Adrenal gland (tissue), 12 donors: ENCODE data around the gene LRP1. TPM values are rescaled to one million over a fixed set of nuclear protein-coding genes. Genes with fewer than 3 reads are reported as not detected.

Source experiments
- DNase-seq, 7 donors: peaks; one replicate each; pipeline ENCODE4 v3.0.0-alpha.2; 2019 to 2020
- H3K27ac ChIP-seq, 5 donors: fragments of 200-600 bp; sonication (generic) in 4 of 5; 1 replicate in 3 of 5; 2 replicates in 2 of 5; pipeline versions ENCODE4 v1.5.1 to v1.8.0; 2016 to 2020; ENCODE audit warnings: mild to moderate bottlenecking in 1 of 5
- H3K27me3 ChIP-seq: fragments of 200-600 bp; 2 replicates; pipeline ENCODE4 v1.8.0; 2021
- H3K36me3 ChIP-seq, 2 donors: fragments of 200-600 bp; replicated peaks in 1 of 2; 1 replicate in 1 of 2; 2 replicates in 1 of 2; pipeline versions ENCODE4 v1.5.1 to v1.8.0; 2018 to 2022
- H3K4me1 ChIP-seq, 2 donors: fragments of 200-600 bp; replicated peaks in 1 of 2; 1 replicate in 1 of 2; 2 replicates in 1 of 2; pipeline versions ENCODE4 v1.5.1 to v1.8.0; 2018 to 2021
- H3K4me3 ChIP-seq, 4 donors: fragments of 200-600 bp; sonication (generic) in 3 of 4; one replicate each; pipeline ENCODE4 v1.5.1; 2016 to 2018
- H3K9me3 ChIP-seq, 3 donors: fragments of 200-600 bp; sonication (generic) in 1 of 3; replicated peaks in 1 of 3; 1 replicate in 2 of 3; 2 replicates in 1 of 3; pipeline versions ENCODE4 v1.5.1 to v1.8.0; 2016 to 2021
- CTCF ChIP-seq, 6 experiments: fragments of 450-650 bp in 4 of 6; fragments of 200-600 bp in 2 of 6; sonication (generic) in 1 of 6; IDR thresholded peaks; 1 replicate in 5 of 6; 2 replicates in 1 of 6; pipeline versions ENCODE4 v1.5.1 to v1.8.0; 2016 to 2021; ENCODE audit warnings: antibody characterized with exemption in 6 of 6, mild to moderate bottlenecking in 2 of 6, moderate library complexity in 1 of 6
- POLR2A ChIP-seq, 2 donors: fragments of 450-650 bp; IDR thresholded peaks; one replicate each; pipeline ENCODE4 v1.6.1; 2017; ENCODE audit warnings: antibody characterized with exemption in 2 of 2, mild to moderate bottlenecking in 2 of 2, moderate library complexity in 1 of 2
- WGBS, 4 donors: extraction: QIAGEN DNeasy Blood & Tissue Kit in 2 of 4; methylation state at CpG; one replicate each; pipeline versions ENCODE4 v1.1.5 to v1.1.7; 2013 to 2017; 5-methylcytosine and 5-hydroxymethylcytosine counted together
- intact Hi-C, 2 donors: fragments of 100-400 bp; cut with DNase I; formaldehyde crosslinking; loops; one replicate each; pipeline versions ENCODE4 v1.14.1 to v1.15.0; 2022 to 2023
- polyA plus RNA-seq, 3 donors: library from polyadenylated mRNA; stranded (reverse); fragments of 200-250 nt in 2 of 3; fragments of 350-450 nt in 1 of 3; fragmentation: Illumina TruSeq in 1 of 3; extraction: RNeasy Lipid Tissue Mini Kit (QIAGEN cat#74804) in 1 of 3; gene quantifications; one replicate each; pipeline ENCODE4 v1.2.3, GENCODE V29; 2013 to 2014
- total RNA-seq, 9 donors: library from RNA; depleted of rRNA in 4 of 9; stranded (reverse); fragments of >200 nt in 4 of 9; fragments of 120-200 nt in 1 of 9; fragmentation: NEBNext Ultra II Directional in 1 of 9; extraction: Animal tissue kit (Norgen Biotek cat#: 25700) in 1 of 9; gene quantifications; one replicate each; pipeline versions ENCODE4 v1.1.0 to v1.2.4, GENCODE V29; 2013 to 2023
- donor health status: healthy with polysubstance abuse.
- donor health status: Bipolar disorder and iron deficiency.
- donor health status: DM: yes; HTN: yes; CAD: no.
- donor health status: DM: no; HTN: no; CAD: no.
- donor health status: DM: no; HTN: no; CAD: no.
- donor health status: DM: yes; HTN: yes; CAD: no.

LRP1 gene
- total and polyA plus RNA-seq, 12 donors, result 18.4 to 307 (median 138) TPM

- Histone ChIP-seq H3K36me3 (peaks cover 0 to 82% of the 10 kb centered on the region in 2 donors), H3K4me1 (no peaks in the 10 kb centered on the region), H3K27ac (no peak overlapping the region), H3K27me3 (no peaks in the 10 kb centered on the region), H3K9me3 (no peaks in the 10 kb centered on the region), H3K4me3 (no peak overlapping the region)
- DNase-seq, result no peak
- TF ChIP-seq POLR2A (IDR thresholded peaks at IDR 0.05), result no peak
- TF ChIP-seq CTCF (IDR thresholded peaks at IDR 0.05), result peak; percentile 12 to 51 (median 50)
- intact Hi-C loops, result no loop called here
- 71 to 82% (median 74%) methylated on average over 6 to 11 of the region's 11 CpGs for WGBS, 4 donors
These were observed 44.8 kb downstream of the LRP1 start for GRCh38 chr12:57173089-57173488.

- Histone ChIP-seq H3K4me3 (no peak overlapping the region), H3K36me3 (peaks cover 0 to 82% of the 10 kb centered on the region in 2 donors), H3K27me3 (no peaks in the 10 kb centered on the region), H3K4me1 (no peaks in the 10 kb centered on the region), H3K27ac (no peak overlapping the region), H3K9me3 (no peaks in the 10 kb centered on the region)
- intact Hi-C loops, result no loop called here
- TF ChIP-seq CTCF (IDR thresholded peaks at IDR 0.05), result no peak
- 84 to 92% (median 87%) methylated on average over 9 to 14 of the region's 14 CpGs for WGBS, 4 donors
- DNase-seq, result no peak
These were observed 45.4 kb downstream of the LRP1 start for GRCh38 chr12:57173683-57174082.

GRCh38 chr12:57175428-57176138, 47.3 kb downstream of the LRP1 start:
- intact Hi-C loops, result loop anchor here in 1 of 2 donors (5.0 kb wide), 1 partner anchor 43 kb away; no protein-coding TSS in a partner anchor
- no peaks in the 10 kb centered on the region for H3K27me3 ChIP-seq
- H3K4me3 ChIP-seq, result no peak overlapping the region
- TF ChIP-seq CTCF (IDR thresholded peaks at IDR 0.05), result peak; percentile 55 to 79 (median 70)
- no peak for TF ChIP-seq POLR2A (IDR thresholded peaks at IDR 0.05)
- peak overlapping the region in 2 of 5 donors; percentile 8 to 21 for H3K27ac ChIP-seq
- peaks cover 0 to 82% of the 10 kb centered on the region in 2 donors for H3K36me3 ChIP-seq
- DNase-seq, result peak; percentile 67 to 90 (median 82)
- no peaks in the 10 kb centered on the region for H3K9me3 ChIP-seq
- WGBS, 4 donors, result 59 to 72% (median 62%) methylated on average over 16 to 29 of the region's 29 CpGs
- H3K4me1 ChIP-seq, result no peaks in the 10 kb centered on the region

- DNase-seq, result no peak
- Histone ChIP-seq H3K27ac (peak overlapping the region in 1 of 5 donors; percentile 8), H3K27me3 (no peaks in the 10 kb centered on the region), H3K4me3 (no peak overlapping the region), H3K36me3 (peaks cover 0 to 83% of the 10 kb centered on the region in 2 donors), H3K4me1 (no peaks in the 10 kb centered on the region), H3K9me3 (no peaks in the 10 kb centered on the region)
- intact Hi-C loops, result loop anchor here in 1 of 2 donors (5.0 kb wide), 1 partner anchor 44 kb away; no protein-coding TSS in a partner anchor
- WGBS, 4 donors, result 85 to 100% (median 90%) methylated on average over 3 to 9 of the region's 9 CpGs
- no peak for TF ChIP-seq POLR2A (IDR thresholded peaks at IDR 0.05)
- peak in 1 of 6 experiments; percentile 8 for TF ChIP-seq CTCF (IDR thresholded peaks at IDR 0.05)
These were observed 47.8 kb downstream of the LRP1 start for GRCh38 chr12:57176139-57176477.
